ENCODE data around the gene ZNF280D.
A peak's percentile ranks its signal among the peaks of the same experiment; 100 is the strongest.

Gene ZNF280D

DNA sequence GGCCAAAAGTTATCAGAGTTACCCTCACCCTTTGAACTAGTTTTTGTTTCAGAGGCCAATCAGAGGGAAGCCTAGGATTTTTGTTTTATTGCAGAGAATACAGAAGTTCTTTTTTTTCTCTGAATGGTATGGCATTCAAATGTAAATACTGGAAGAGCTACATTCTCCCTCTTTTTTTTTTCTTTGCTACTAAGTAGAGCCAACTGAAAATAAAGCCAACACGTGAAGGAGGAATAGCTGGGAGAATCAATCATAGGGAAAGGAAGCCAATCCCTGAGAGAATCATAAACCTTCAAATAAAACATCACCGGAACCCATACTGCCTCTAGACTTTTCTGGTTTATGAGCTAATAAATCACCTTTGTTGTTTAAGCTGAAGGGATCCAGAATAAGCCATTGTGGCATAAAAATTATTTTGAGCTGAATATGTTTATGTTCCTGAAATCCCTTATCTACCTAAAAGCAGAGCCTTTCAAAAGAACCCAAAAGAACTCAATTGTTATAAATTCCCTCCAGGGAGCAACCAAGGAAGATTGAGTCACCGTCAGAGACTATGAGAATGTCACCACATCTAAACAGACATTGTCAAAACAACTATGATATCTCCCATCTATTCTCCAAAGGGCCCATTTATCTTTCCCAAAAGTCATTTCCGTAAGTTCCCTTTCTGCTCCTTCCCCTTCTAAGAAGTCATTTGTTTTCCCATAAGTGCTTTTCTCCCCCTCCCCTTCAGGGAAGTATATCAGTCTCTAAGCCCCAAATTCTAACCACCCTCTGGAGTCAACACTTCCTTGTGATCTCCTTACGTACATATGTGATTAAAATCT lies 3.8 kb upstream of the ZNF280D start:
- no peak overlapping the region for H3K4me3 ChIP-seq (ENCODE audit: low read depth, low read length)
- DNase-seq (ENCODE audit: low read depth), result no peak
- no peak for TF ChIP-seq POLR2A (IDR thresholded peaks at IDR 0.05; ENCODE audit: extremely low read depth, insufficient read length)
- TF ChIP-seq CTCF (IDR thresholded peaks at IDR 0.05; ENCODE audit: low read depth, low read length), result no peak
- TF ChIP-seq, protein P1, sequence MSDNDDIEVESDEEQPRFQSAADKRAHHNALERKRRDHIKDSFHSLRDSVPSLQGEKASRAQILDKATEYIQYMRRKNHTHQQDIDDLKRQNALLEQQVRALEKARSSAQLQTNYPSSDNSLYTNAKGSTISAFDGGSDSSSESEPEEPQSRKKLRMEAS (IDR thresholded peaks at IDR 0.05; ENCODE audit: low read depth, low read length), result no peak
- TF ChIP-seq MYC (IDR thresholded peaks at IDR 0.05; ENCODE audit: low read depth, low read length), result no peak

DNA sequence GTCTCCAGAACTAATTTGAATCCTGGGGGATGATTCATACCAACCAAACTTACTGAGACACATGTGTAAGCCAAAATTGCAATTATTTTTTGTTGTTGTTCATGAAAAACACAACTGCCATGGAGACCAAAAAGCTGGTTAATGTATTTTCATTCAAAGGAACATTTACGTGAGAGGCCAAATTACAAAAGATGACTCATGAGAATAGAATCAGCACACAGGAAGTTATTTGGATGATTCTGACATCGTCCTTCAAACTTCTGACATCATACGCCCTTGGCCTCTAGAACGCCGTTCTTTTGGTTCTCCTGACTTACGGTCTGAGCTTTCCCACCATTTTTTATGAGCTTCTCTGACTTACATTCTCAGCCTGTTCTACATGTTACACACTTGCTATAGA lies 3.0 kb upstream of the ZNF280D start:
- DNase-seq (ENCODE audit: low read depth), result no peak
- no peak overlapping the region for H3K4me3 ChIP-seq (ENCODE audit: low read depth, low read length)
- TF ChIP-seq, protein P1 (IDR thresholded peaks at IDR 0.05; ENCODE audit: low read depth, low read length), result no peak
- no peak for TF ChIP-seq MYC (IDR thresholded peaks at IDR 0.05; ENCODE audit: low read depth, low read length)

DNA sequence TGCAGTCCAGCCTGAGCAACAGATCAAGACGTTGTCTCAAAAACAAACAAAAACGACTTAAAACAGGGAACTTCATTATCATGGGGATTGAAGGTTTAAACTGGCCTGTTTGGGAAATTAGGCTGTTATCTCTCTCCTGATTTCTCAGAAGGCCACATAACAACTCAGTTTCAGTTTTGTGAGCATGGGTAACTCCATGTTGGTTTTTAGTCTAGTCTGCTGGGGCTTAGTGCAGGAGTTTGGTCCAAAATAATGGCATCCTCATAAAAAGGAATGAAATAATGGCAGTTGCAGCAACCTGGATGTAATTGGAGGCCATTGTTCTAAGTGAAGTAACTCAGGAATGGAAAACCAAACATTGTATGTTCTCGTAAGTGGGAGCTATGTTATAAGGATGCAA lies 2.3 kb upstream of the ZNF280D start:
- TF ChIP-seq, protein P1 (IDR thresholded peaks at IDR 0.05; ENCODE audit: low read depth, low read length), result no peak
- TF ChIP-seq MYC (IDR thresholded peaks at IDR 0.05; ENCODE audit: low read depth, low read length), result no peak
- no peak for TF ChIP-seq POLR2A (IDR thresholded peaks at IDR 0.05; ENCODE audit: extremely low read depth, insufficient read length)
- TF ChIP-seq CTCF (IDR thresholded peaks at IDR 0.05; ENCODE audit: low read depth, low read length), result no peak
- H3K4me3 ChIP-seq (ENCODE audit: low read depth, low read length), result no peak overlapping the region
- DNase-seq (ENCODE audit: low read depth), result no peak

DNA sequence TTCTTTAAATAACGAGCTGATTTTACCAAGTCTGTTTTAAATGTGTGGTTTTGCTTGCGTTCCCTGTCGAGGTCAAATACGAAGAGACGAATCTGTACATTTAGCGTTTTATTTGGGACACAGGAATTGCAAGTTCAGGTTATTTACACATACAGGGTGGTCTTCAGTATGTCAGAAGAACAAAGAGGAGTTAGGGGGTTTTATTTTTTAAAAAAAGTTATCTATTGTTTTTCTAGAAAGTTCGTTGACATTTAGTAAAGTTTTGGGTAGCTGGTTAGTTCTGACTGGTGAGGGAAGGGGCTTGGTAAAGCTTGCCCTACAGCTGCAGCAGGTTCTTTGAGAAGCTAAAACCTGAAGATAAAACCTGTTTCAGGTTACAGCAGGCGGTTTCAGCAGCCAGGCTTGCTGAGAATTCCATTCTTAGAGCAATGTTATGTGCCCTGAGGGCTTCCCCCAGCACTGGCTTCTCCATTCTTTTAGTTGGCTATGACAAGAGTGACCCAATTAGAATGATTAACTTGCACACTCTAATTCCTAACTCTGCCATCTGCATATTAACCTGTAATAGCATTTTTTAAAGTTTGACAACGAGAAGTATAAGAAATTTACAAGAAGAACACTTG lies 815 bp upstream of the ZNF280D start:
- TF ChIP-seq MYC (IDR thresholded peaks at IDR 0.05; ENCODE audit: low read depth, low read length), result no peak
- TF ChIP-seq CTCF (IDR thresholded peaks at IDR 0.05; ENCODE audit: low read depth, low read length), result no peak
- TF ChIP-seq POLR2A (IDR thresholded peaks at IDR 0.05; ENCODE audit: extremely low read depth, insufficient read length), result no peak
- TF ChIP-seq, protein P1 (IDR thresholded peaks at IDR 0.05; ENCODE audit: low read depth, low read length), result no peak
- peak; percentile 2 for DNase-seq (ENCODE audit: low read depth)
- H3K4me3 ChIP-seq (ENCODE audit: low read depth, low read length), result no peak overlapping the region

GRCh38 chr15:56732886-56733135 lies 498 bp downstream of the ZNF280D start:
- peak overlapping the region; percentile 66 for H3K4me3 ChIP-seq (ENCODE audit: low read depth, low read length)
- DNase-seq (ENCODE audit: low read depth), result no peak
- TF ChIP-seq, protein P1 (IDR thresholded peaks at IDR 0.05; ENCODE audit: low read depth, low read length), result no peak
- TF ChIP-seq CTCF (IDR thresholded peaks at IDR 0.05; ENCODE audit: low read depth, low read length), result no peak
- no peak for TF ChIP-seq POLR2A (IDR thresholded peaks at IDR 0.05; ENCODE audit: extremely low read depth, insufficient read length)
- TF ChIP-seq MYC (IDR thresholded peaks at IDR 0.05; ENCODE audit: low read depth, low read length), result no peak

GRCh38 chr15:56732135-56732885 lies 999 bp downstream of the ZNF280D start:
- TF ChIP-seq CTCF (IDR thresholded peaks at IDR 0.05; ENCODE audit: low read depth, low read length) (no peak), POLR2A (IDR thresholded peaks at IDR 0.05; ENCODE audit: extremely low read depth, insufficient read length) (no peak), MYC (IDR thresholded peaks at IDR 0.05; ENCODE audit: low read depth, low read length) (no peak)
- TF ChIP-seq, protein P1 (IDR thresholded peaks at IDR 0.05; ENCODE audit: low read depth, low read length), result no peak
- peak; percentile 25 for DNase-seq (ENCODE audit: low read depth)
- H3K4me3 ChIP-seq (ENCODE audit: low read depth, low read length), result peak overlapping the region; percentile 66

All from NB4 (cell line).